Skeletal muscle tissue (tissue), 4 donors: Measurements from ENCODE around the gene COLQ. TPM values are rescaled to one million over a fixed set of nuclear protein-coding genes. Genes with fewer than 3 reads are reported as not detected.
"Not testable (repeated sequence)": the region's sequence is repeated elsewhere in the genome, so short reads cannot be mapped to it uniquely, and the experiment has no call there.

Experiments
- H3K27ac ChIP-seq: one replicate; pipeline ENCODE4 v1.7.0; 2013; ENCODE audit warnings: mild to moderate bottlenecking, low read depth, low read length, inconsistent platforms
- H3K27me3 ChIP-seq, 3 donors: one replicate each; pipeline ENCODE4 v1.7.0; 2013; ENCODE audit warnings: low read length in 3 of 3; ENCODE audit not compliant: control insufficient read depth in 3 of 3, insufficient read depth in 3 of 3
- H3K36me3 ChIP-seq, 3 donors: one replicate each; pipeline ENCODE4 v1.7.0; 2013; ENCODE audit warnings: low read length in 3 of 3; ENCODE audit not compliant: control insufficient read depth in 3 of 3, insufficient read depth in 3 of 3
- H3K4me1 ChIP-seq, 3 donors: one replicate each; pipeline ENCODE4 v1.7.0; 2013; ENCODE audit warnings: low read length in 3 of 3, mild to moderate bottlenecking in 3 of 3; ENCODE audit not compliant: control insufficient read depth in 3 of 3, insufficient read depth in 3 of 3
- H3K4me3 ChIP-seq, 3 donors: one replicate each; pipeline ENCODE4 v1.7.0; 2013; ENCODE audit warnings: low read length in 3 of 3
- H3K9ac ChIP-seq, 3 donors: one replicate each; pipeline ENCODE4 v1.7.0; 2013; ENCODE audit warnings: low read length in 3 of 3, mild to moderate bottlenecking in 3 of 3, moderate library complexity in 2 of 3, low read depth in 1 of 3
- H3K9me3 ChIP-seq, 3 donors: one replicate each; pipeline ENCODE4 v1.7.0; 2013; ENCODE audit warnings: low read length in 3 of 3; ENCODE audit not compliant: control insufficient read depth in 3 of 3
- total RNA-seq: library from RNA; depleted of rRNA; stranded (reverse); fragments of >200 nt; gene quantifications from one replicate; pipeline ENCODE4 v1.2.3, GENCODE V29; 2014
- donor health status: Osteomylitis.

The COLQ gene
- total RNA-seq, 1 donor from 2014 or later, result 14.1 TPM

DNA sequence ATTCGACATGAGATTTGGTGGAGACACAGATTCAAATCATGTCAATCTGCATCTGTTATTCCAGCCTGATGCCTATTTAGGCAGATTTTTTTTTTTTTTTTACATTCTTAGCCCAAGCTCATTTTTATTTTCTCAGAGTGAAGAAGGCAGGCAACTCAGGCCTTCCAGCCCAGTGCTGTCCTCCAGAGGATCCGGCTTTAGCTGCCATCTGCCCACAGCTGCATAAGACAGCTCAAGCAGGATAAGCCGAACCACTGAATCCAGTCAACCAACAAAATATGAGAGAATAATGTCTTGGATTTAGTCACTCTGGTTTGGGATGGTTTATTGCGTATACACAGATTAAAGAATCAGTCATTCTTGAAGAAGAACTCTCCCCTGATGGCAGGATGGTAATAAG lies 19.9 kb upstream of the COLQ start:
- peaks cover 0 to 6% (median 4%) of the 10 kb centered on the region in 3 donors for H3K4me1 ChIP-seq
- H3K27ac ChIP-seq, result no peak overlapping the region
- H3K9ac ChIP-seq, result no peak overlapping the region
- H3K27me3 ChIP-seq, result no peaks in the 10 kb centered on the region
- H3K9me3 ChIP-seq, result no peaks in the 10 kb centered on the region
- no peaks in the 10 kb centered on the region for H3K36me3 ChIP-seq
- no peak overlapping the region for H3K4me3 ChIP-seq

DNA sequence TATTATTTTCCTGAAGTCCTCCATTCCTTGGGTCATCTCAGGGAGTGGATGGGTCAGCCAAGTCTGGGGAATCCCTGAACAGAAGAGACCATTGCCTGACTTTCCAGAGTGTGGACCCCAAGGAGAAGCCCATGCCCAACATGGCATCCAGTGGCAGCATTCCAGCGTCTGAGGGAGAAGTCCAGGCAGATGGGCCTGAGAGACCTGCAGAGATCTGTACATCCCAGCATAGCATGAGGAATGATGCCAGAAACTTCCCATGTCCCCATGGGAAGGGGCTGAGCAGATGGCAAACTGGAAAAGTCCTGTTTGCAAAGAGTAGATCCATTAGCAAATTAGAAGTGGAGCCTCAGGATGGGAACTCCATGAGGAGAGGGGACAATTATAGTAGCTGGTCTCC lies 17.6 kb upstream of the COLQ start:
- no peaks in the 10 kb centered on the region for H3K9me3 ChIP-seq
- no peaks in the 10 kb centered on the region for H3K27me3 ChIP-seq
- H3K4me1 ChIP-seq, result peaks cover 0 to 6% (median 4%) of the 10 kb centered on the region in 3 donors
- no peaks in the 10 kb centered on the region for H3K36me3 ChIP-seq
- H3K4me3 ChIP-seq, result no peak overlapping the region
- H3K27ac ChIP-seq, result no peak overlapping the region
- no peak overlapping the region for H3K9ac ChIP-seq

DNA sequence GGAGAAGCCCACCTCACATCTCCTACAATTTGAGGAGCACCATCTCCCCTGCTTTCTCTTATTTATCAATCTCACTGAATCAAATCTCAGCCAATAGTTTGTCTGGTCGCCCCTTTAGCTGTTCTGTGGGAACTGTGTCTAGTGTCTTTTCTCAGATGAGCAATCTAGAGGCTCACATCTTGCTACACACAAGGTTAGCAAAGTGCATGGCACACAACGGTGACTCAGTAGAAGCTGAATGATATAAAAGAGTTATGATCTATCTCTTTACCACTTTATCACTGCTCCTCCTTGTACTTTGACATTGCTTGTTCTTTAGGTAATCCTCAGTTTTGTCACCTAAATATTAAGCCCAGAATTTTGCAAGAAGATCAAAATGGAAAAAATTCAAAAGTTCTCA lies 16.8 kb upstream of the COLQ start:
- Histone ChIP-seq H3K36me3 (no peaks in the 10 kb centered on the region), H3K4me3 (no peak overlapping the region), H3K9me3 (no peaks in the 10 kb centered on the region), H3K27me3 (no peaks in the 10 kb centered on the region), H3K4me1 (peaks cover 0 to 6% (median 4%) of the 10 kb centered on the region in 3 donors), H3K27ac (no peak overlapping the region), H3K9ac (no peak overlapping the region)

DNA sequence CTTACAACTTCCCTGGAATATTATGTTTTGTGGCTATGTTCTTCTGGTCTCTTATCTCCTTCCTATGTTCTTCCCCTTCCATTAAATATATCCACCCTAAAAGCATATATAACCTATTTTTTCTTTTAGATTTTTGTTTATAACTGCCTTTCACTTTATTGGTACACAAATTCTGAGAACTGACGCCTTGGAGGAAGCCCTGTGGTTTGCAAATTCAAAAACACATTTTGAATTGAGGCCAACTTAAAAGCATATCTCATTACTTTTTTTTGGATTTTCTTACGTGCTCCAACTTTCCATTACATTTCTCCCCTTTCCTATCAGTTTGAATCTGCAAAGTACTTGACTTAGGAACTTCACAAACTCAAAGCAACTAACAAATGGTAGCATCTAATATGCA lies 15.3 kb upstream of the COLQ start:
- Histone ChIP-seq H3K4me1 (no peaks in the 10 kb centered on the region), H3K36me3 (no peaks in the 10 kb centered on the region), H3K4me3 (no peak overlapping the region), H3K27ac (no peak overlapping the region), H3K9ac (no peak overlapping the region), H3K9me3 (no peaks in the 10 kb centered on the region), H3K27me3 (no peaks in the 10 kb centered on the region)

DNA sequence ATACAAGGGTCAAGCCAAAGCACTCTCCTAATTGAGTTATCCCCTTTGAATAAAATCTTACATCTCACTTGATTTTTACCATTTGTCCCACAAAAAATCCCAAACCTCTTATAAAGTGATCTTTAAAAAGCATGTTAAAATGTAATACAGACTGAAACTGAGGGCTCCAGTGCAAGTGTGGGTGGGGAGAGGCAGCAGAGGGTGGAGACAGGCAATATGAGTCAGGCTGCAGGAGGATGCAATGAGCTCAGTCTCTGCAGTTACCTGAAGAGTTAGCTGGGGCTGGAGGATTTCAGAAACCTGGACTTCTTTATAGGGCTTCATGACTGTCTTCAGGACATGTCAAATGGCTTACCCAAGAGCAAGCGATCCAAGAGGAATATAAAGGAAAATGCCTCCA lies 14.2 kb upstream of the COLQ start:
- Histone ChIP-seq H3K4me1 (no peaks in the 10 kb centered on the region), H3K27ac (no peak overlapping the region), H3K27me3 (no peaks in the 10 kb centered on the region), H3K36me3 (no peaks in the 10 kb centered on the region), H3K9ac (no peak overlapping the region), H3K4me3 (no peak overlapping the region), H3K9me3 (no peaks in the 10 kb centered on the region)

DNA sequence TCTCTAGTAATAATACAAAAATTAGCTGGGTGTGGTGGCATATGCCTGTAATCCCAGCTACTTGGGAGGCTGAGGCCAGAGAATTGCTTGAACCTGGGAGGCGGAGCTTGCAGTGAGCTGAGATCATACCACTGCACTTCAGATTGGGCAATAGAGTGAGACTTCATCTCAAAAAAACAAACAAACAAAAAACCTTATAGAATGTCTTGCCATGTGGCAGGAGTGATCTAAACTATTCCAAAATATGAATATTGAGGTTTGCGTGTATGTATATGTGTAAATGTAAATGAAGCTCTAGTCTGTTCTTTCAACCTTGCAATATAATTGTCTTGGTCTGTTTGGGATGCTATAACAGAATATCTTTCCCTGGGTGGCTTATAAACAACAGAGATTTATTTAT lies 11.1 kb upstream of the COLQ start:
- H3K9me3 ChIP-seq, H3K27me3 ChIP-seq, H3K27ac ChIP-seq, H3K36me3 ChIP-seq, H3K4me1 ChIP-seq, H3K4me3 ChIP-seq, H3K9ac ChIP-seq: not testable (repeated sequence)

- Histone ChIP-seq H3K36me3 (no peaks in the 10 kb centered on the region), H3K9me3 (no peaks in the 10 kb centered on the region), H3K27me3 (no peaks in the 10 kb centered on the region), H3K9ac (no peak overlapping the region), H3K4me3 (no peak overlapping the region), H3K4me1 (no peaks in the 10 kb centered on the region), H3K27ac (no peak overlapping the region)
Observed at GRCh38 chr3:15531346-15531745, 9.8 kb upstream of the COLQ start.

- peaks cover 0 to 6% (median 4%) of the 10 kb centered on the region in 3 donors for H3K4me1 ChIP-seq
- H3K9ac ChIP-seq, result no peak overlapping the region
- no peak overlapping the region for H3K4me3 ChIP-seq
- no peak overlapping the region for H3K27ac ChIP-seq
- no peaks in the 10 kb centered on the region for H3K36me3 ChIP-seq
- H3K27me3 ChIP-seq, result no peaks in the 10 kb centered on the region
- H3K9me3 ChIP-seq, result no peaks in the 10 kb centered on the region
Observed at GRCh38 chr3:15528854-15529537, 7.5 kb upstream of the COLQ start.

DNA sequence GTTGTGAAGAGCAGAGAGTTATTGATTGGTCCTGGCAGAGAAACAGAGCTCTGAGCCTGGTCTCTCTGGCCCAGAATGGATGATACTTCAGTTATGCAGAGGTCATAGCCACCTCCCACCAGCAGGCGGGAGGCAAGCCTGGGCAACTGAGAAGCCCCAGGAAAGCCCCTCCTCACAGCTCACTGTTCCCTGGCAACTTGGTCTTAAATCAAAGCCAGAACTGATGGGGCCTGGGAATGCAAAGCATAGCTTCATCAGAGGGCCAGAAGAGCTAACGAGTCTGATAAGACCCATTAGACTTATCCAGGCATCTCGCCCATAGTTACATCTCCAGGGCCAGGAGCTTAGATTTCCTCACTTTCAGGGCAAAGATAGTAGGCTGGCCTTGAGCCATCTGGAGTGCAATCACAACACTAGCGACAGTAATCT lies 5.5 kb upstream of the COLQ start:
- Histone ChIP-seq H3K9me3 (no peaks in the 10 kb centered on the region), H3K4me3 (no peak overlapping the region), H3K9ac (no peak overlapping the region), H3K27ac (no peak overlapping the region), H3K4me1 (peaks cover 4 to 22% (median 20%) of the 10 kb centered on the region in 3 donors), H3K36me3 (no peaks in the 10 kb centered on the region), H3K27me3 (no peaks in the 10 kb centered on the region)

GRCh38 chr3:15525790-15526189 lies 4.3 kb upstream of the COLQ start:
- Histone ChIP-seq H3K4me1 (peaks cover 12 to 33% (median 26%) of the 10 kb centered on the region in 3 donors), H3K27ac (no peak overlapping the region), H3K36me3 (no peaks in the 10 kb centered on the region), H3K9ac (no peak overlapping the region), H3K27me3 (no peaks in the 10 kb centered on the region), H3K4me3 (no peak overlapping the region), H3K9me3 (no peaks in the 10 kb centered on the region)
